Fibroblast of lung (primary cell): ENCODE results near the gene PFDN1.

ENCODE experiments used
- CTCF ChIP-seq, 2 donors: IDR thresholded peaks in 1 of 2; conservative IDR thresholded peaks in 1 of 2; 1 replicate in 1 of 2; 2 replicates in 1 of 2; pipeline ENCODE4 v1.5.1; 2011 to 2012; ENCODE audit warnings: low read length in 2 of 2, control low read depth in 1 of 2, inconsistent platforms in 1 of 2, low read depth in 1 of 2, mild to moderate bottlenecking in 1 of 2
- EZH2 ChIP-seq: IDR thresholded peaks from 2 replicates; pipeline ENCODE4 v1.5.1; 2012; ENCODE audit warnings: low read length, control low read depth, mild to moderate bottlenecking; ENCODE audit errors: missing control alignments

DNA sequence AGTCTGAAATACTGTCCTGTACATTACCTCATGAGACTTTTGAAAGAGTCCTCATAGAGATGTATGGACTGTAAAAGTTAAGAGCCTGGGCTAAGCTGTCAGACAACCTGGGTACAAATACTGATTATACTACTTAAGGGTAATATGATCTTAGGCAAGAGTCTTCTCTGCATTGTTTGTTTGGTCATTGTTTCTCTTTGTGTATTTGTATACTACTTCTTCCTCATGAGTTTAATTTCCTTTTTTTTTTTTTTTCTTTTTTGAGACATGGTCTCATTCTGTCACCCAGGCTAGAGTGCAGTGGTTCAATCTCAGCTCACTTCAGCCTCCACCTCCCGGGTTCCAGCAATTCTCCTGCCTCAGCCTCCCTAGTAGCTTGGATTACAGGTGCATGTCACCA lies 2.6 kb upstream of the PFDN1 start:
- TF ChIP-seq CTCF (conservative IDR thresholded peaks at IDR 0.05 in 1 of 2, IDR thresholded peaks at IDR 0.05 in 1 of 2; ENCODE audit: low read depth in 1 of 2, low read length in 2 of 2) = no peak
- TF ChIP-seq EZH2 = no peak
